ENCODE results near the gene UBR1.

UBR1 gene

GRCh38 chr15:43096411-43096810 is 9.4 kb downstream of the UBR1 start:
- H4K20me1 ChIP-seq (ENCODE audit: low read depth, low read length), result peaks cover 5% of the 10 kb centered on the region; the same call in 1 of the 2 replicates
- no peak overlapping the region for H3K9ac ChIP-seq (ENCODE audit: low read length)
- TF ChIP-seq CTCF (IDR thresholded peaks at IDR 0.05; ENCODE audit: insufficient read depth, low read length, poor library complexity, severe bottlenecking) (no peak), EZH2phosphoT487 (conservative IDR thresholded peaks at IDR 0.05; ENCODE audit: low read length) (no peak)
- H2AFZ ChIP-seq (ENCODE audit: low read depth, low read length, severe bottlenecking), result no peak overlapping the region
- H3K27me3 ChIP-seq (ENCODE audit: low read length), result no peaks in the 10 kb centered on the region
- peaks cover 3% of the 10 kb centered on the region; the same call in 1 of the 2 replicates for H3K36me3 ChIP-seq (ENCODE audit: low read length)
- H3K27ac ChIP-seq (ENCODE audit: low read depth, low read length), result no peak overlapping the region
- no peak overlapping the region for H3K4me2 ChIP-seq (ENCODE audit: low read depth, low read length, poor library complexity, severe bottlenecking)
- peaks cover 3% of the 10 kb centered on the region; the same call in 1 of the 2 replicates for H3F3A ChIP-seq (ENCODE audit: insufficient read depth)
- no peaks in the 10 kb centered on the region for H3K9me2 ChIP-seq (replicated peaks; ENCODE audit: insufficient read depth, low read length)
- no peaks in the 10 kb centered on the region for H3K9me3 ChIP-seq (ENCODE audit: insufficient read depth, low read length)
- H3K4me3 ChIP-seq (ENCODE audit: insufficient read depth, low read length, poor library complexity, severe bottlenecking), result no peak overlapping the region
- H3K79me2 ChIP-seq (ENCODE audit: insufficient read depth, low read length), result peaks cover 96% of the 10 kb centered on the region

- H3K36me3 ChIP-seq (ENCODE audit: low read length), result peaks cover 7% of the 10 kb centered on the region; the same call in 1 of the 2 replicates
- no peak for TF ChIP-seq CTCF (IDR thresholded peaks at IDR 0.05; ENCODE audit: insufficient read depth, low read length, poor library complexity, severe bottlenecking)
- no peak for TF ChIP-seq EZH2phosphoT487 (conservative IDR thresholded peaks at IDR 0.05; ENCODE audit: low read length)
- peaks cover 3% of the 10 kb centered on the region; the same call in 1 of the 2 replicates for H3F3A ChIP-seq (ENCODE audit: insufficient read depth)
- no peaks in the 10 kb centered on the region for H3K27me3 ChIP-seq (ENCODE audit: low read length)
- H3K27ac ChIP-seq (ENCODE audit: low read depth, low read length), result no peak overlapping the region
- H3K9me2 ChIP-seq (replicated peaks; ENCODE audit: insufficient read depth, low read length), result no peaks in the 10 kb centered on the region
- H3K9me3 ChIP-seq (ENCODE audit: insufficient read depth, low read length), result no peaks in the 10 kb centered on the region
- H3K4me2 ChIP-seq (ENCODE audit: low read depth, low read length, poor library complexity, severe bottlenecking), result no peak overlapping the region
- H4K20me1 ChIP-seq (ENCODE audit: low read depth, low read length), result peaks cover 5% of the 10 kb centered on the region; the same call in 1 of the 2 replicates
- no peak overlapping the region for H3K9ac ChIP-seq (ENCODE audit: low read length)
- H3K4me3 ChIP-seq (ENCODE audit: insufficient read depth, low read length, poor library complexity, severe bottlenecking), result no peak overlapping the region
- peaks cover 96% of the 10 kb centered on the region for H3K79me2 ChIP-seq (ENCODE audit: insufficient read depth, low read length)
- no peak overlapping the region for H2AFZ ChIP-seq (ENCODE audit: low read depth, low read length, severe bottlenecking)
Observed at GRCh38 chr15:43095708-43096347, 10.0 kb downstream of the UBR1 start.

- H3K9me2 ChIP-seq (replicated peaks; ENCODE audit: insufficient read depth, low read length), result no peaks in the 10 kb centered on the region
- H3K27me3 ChIP-seq (ENCODE audit: low read length), result no peaks in the 10 kb centered on the region
- TF ChIP-seq CTCF (IDR thresholded peaks at IDR 0.05; ENCODE audit: insufficient read depth, low read length, poor library complexity, severe bottlenecking) (no peak), EZH2phosphoT487 (conservative IDR thresholded peaks at IDR 0.05; ENCODE audit: low read length) (no peak)
- H4K20me1 ChIP-seq (ENCODE audit: low read depth, low read length), result peaks cover 5% of the 10 kb centered on the region; the same call in 1 of the 2 replicates
- no peak overlapping the region for H2AFZ ChIP-seq (ENCODE audit: low read depth, low read length, severe bottlenecking)
- no peak overlapping the region for H3K9ac ChIP-seq (ENCODE audit: low read length)
- no peaks in the 10 kb centered on the region for H3K9me3 ChIP-seq (ENCODE audit: insufficient read depth, low read length)
- peaks cover 3% of the 10 kb centered on the region; the same call in 1 of the 2 replicates for H3F3A ChIP-seq (ENCODE audit: insufficient read depth)
- H3K4me3 ChIP-seq (ENCODE audit: insufficient read depth, low read length, poor library complexity, severe bottlenecking), result no peak overlapping the region
- H3K4me2 ChIP-seq (ENCODE audit: low read depth, low read length, poor library complexity, severe bottlenecking), result no peak overlapping the region
- no peak overlapping the region for H3K27ac ChIP-seq (ENCODE audit: low read depth, low read length)
- peaks cover 93% of the 10 kb centered on the region for H3K79me2 ChIP-seq (ENCODE audit: insufficient read depth, low read length)
- H3K36me3 ChIP-seq (ENCODE audit: low read length), result peaks cover 7% of the 10 kb centered on the region; the same call in 1 of the 2 replicates
Observed at GRCh38 chr15:43095243-43095642, 10.6 kb downstream of the UBR1 start.

Measured in SU-DHL-6 (cell line).